ENCODE data around the gene FAM187B.

Gene FAM187B

GRCh38 chr19:35249848-35250711 lies 21.5 kb upstream of the FAM187B start:
- H3K4me3 ChIP-seq (replicated peaks; ENCODE audit: insufficient read depth, low read length), result no peak overlapping the region
- no peak for TF ChIP-seq SPI1 (IDR thresholded peaks at IDR 0.05; ENCODE audit: borderline replicate concordance, low read depth)
- TF ChIP-seq REST (IDR thresholded peaks at IDR 0.05; ENCODE audit: insufficient replicate concordance, low read depth), result no peak
- TF ChIP-seq CTCF (IDR thresholded peaks at IDR 0.05; ENCODE audit: insufficient read depth, low read length), result no peak
- TF ChIP-seq POLR2AphosphoS5 (IDR thresholded peaks at IDR 0.05; ENCODE audit: low read depth), result no peak
- TF ChIP-seq GABPA (IDR thresholded peaks at IDR 0.05; ENCODE audit: low read depth), result no peak
- no peak overlapping the region for H3K27ac ChIP-seq (replicated peaks)
- DNase-seq (ENCODE audit: low read depth in 1 of 2, low spot score in 1 of 2), result no peak
- H3K27me3 ChIP-seq (ENCODE audit: insufficient read depth, poor library complexity, severe bottlenecking), result peaks cover 43% of the 10 kb centered on the region

- H3K27ac ChIP-seq (replicated peaks), result no peak overlapping the region
- H3K4me3 ChIP-seq (replicated peaks; ENCODE audit: insufficient read depth, low read length), result no peak overlapping the region
- H3K27me3 ChIP-seq (ENCODE audit: insufficient read depth, poor library complexity, severe bottlenecking), result peaks cover 43% of the 10 kb centered on the region
- no peak for DNase-seq (ENCODE audit: low read depth in 1 of 2, low spot score in 1 of 2)
- no peak for TF ChIP-seq POLR2AphosphoS5 (IDR thresholded peaks at IDR 0.05; ENCODE audit: low read depth)
- no peak for TF ChIP-seq CTCF (IDR thresholded peaks at IDR 0.05; ENCODE audit: insufficient read depth, low read length)
- TF ChIP-seq REST (IDR thresholded peaks at IDR 0.05; ENCODE audit: insufficient replicate concordance, low read depth), result no peak
- no peak for TF ChIP-seq GABPA (IDR thresholded peaks at IDR 0.05; ENCODE audit: low read depth)
Observed at GRCh38 chr19:35249146-35249847, 20.8 kb upstream of the FAM187B start.

- no peak for DNase-seq (ENCODE audit: low read depth in 1 of 2, low spot score in 1 of 2)
- Histone ChIP-seq H3K27ac (replicated peaks) (no peak within 1 kb of the TSS), H3K4me3 (replicated peaks; ENCODE audit: insufficient read depth, low read length) (no peak within 1 kb of the TSS), H3K27me3 (ENCODE audit: insufficient read depth, poor library complexity, severe bottlenecking) (peaks cover 43% of the 10 kb centered on the region)
- TF ChIP-seq SPI1 (IDR thresholded peaks at IDR 0.05; ENCODE audit: borderline replicate concordance, low read depth), result no peak
- TF ChIP-seq GABPA (IDR thresholded peaks at IDR 0.05; ENCODE audit: low read depth), result no peak
- no peak for TF ChIP-seq POLR2AphosphoS5 (IDR thresholded peaks at IDR 0.05; ENCODE audit: low read depth)
- TF ChIP-seq CTCF (IDR thresholded peaks at IDR 0.05; ENCODE audit: insufficient read depth, low read length), result no peak
- no peak for TF ChIP-seq REST (IDR thresholded peaks at IDR 0.05; ENCODE audit: insufficient replicate concordance, low read depth)
Observed at GRCh38 chr19:35248310-35249145, 20.0 kb upstream of the FAM187B start, which contains the start of gene LSR. TSS of gene LSR (plus strand) at chr19:35249002. CDS start at chr19:35249023, 21 bp downstream.

Measured in HL-60 (cell line).